Smooth muscle cell (in vitro differentiated cells): ENCODE measurements around the gene MRLN. TPM values are rescaled to one million over a fixed set of nuclear protein-coding genes. Genes with fewer than 3 reads are reported as not detected.

Source experiments
- DNase-seq: peaks from one replicate; lab custom pipeline; 2025; ENCODE audit not compliant: unreplicated experiment; lab: John Stamatoyannopoulos, UW
- H2AFZ ChIP-seq: fragments of 200-600 bp; sonication (generic); 2 replicates; pipeline ENCODE4 v1.6.0; 2016; ENCODE audit warnings: antibody characterized with exemption, low read depth, mild to moderate bottlenecking
- H3F3A ChIP-seq: fragments of 200-600 bp; sonication (generic); 2 replicates; pipeline ENCODE4 v1.6.0; 2017; ENCODE audit warnings: antibody characterized with exemption, low read depth
- H3K27ac ChIP-seq: fragments of 200-600 bp; sonication (generic); 2 replicates; pipeline ENCODE4 v1.5.1; 2016; ENCODE audit warnings: low read depth, mild to moderate bottlenecking
- H3K27me3 ChIP-seq: fragments of 200-600 bp; sonication (generic); 2 replicates; pipeline ENCODE4 v1.6.1; 2016; ENCODE audit warnings: low read depth, mild to moderate bottlenecking
- H3K36me3 ChIP-seq: fragments of 200-600 bp; sonication (generic); 2 replicates; pipeline ENCODE4 v1.5.1; 2016; ENCODE audit warnings: low read depth
- H3K4me1 ChIP-seq: fragments of 200-600 bp; sonication (generic); 2 replicates; pipeline ENCODE4 v1.5.1; 2016; ENCODE audit warnings: low read depth
- H3K4me2 ChIP-seq: fragments of 200-600 bp; sonication (generic); 2 replicates; pipeline ENCODE4 v1.6.0; 2016; ENCODE audit warnings: mild to moderate bottlenecking
- H3K4me3 ChIP-seq: fragments of 200-600 bp; sonication (generic); 2 replicates; pipeline ENCODE4 v1.5.1; 2016; ENCODE audit warnings: mild to moderate bottlenecking
- H3K79me2 ChIP-seq: fragments of 200-600 bp; sonication (generic); 2 replicates; pipeline ENCODE4 v1.6.0; 2016; ENCODE audit warnings: low read depth, mild to moderate bottlenecking
- H3K9ac ChIP-seq: fragments of 200-600 bp; sonication (generic); 2 replicates; pipeline ENCODE4 v1.6.0; 2016; ENCODE audit warnings: low read depth
- H3K9me3 ChIP-seq: fragments of 200-600 bp; sonication (generic); replicated peaks from 2 replicates; pipeline ENCODE4 v1.5.1; 2016; ENCODE audit warnings: low read depth
- H4K20me1 ChIP-seq: fragments of 200-600 bp; sonication (generic); 2 replicates; pipeline ENCODE4 v1.6.0; 2016; ENCODE audit warnings: low read depth
- CTCF ChIP-seq: fragments of 200-600 bp; sonication (generic); IDR thresholded peaks from 2 replicates; pipeline ENCODE4 v1.5.1; 2017; ENCODE audit warnings: borderline replicate concordance, mild to moderate bottlenecking, antibody characterized with exemption; ENCODE audit not compliant: insufficient read depth, poor library complexity, severe bottlenecking
- WGBS: methylation state at CpG from one replicate; pipeline ENCODE4 v1.1.7; 2016; ENCODE audit warnings: low lambda C conversion rate; 5-methylcytosine and 5-hydroxymethylcytosine counted together
- polyA plus RNA-seq: library from polyadenylated mRNA; unstranded; fragments of >200 nt; fragmentation: Nextera tagmentation; extraction: Ambion mirVana; gene quantifications from 2 replicates; pipeline ENCODE4 v1.2.1, GENCODE V29; 2016
- total RNA-seq: library from RNA; depleted of rRNA; stranded (reverse); fragments of >200 nt; gene quantifications from 2 replicates; pipeline ENCODE4 v1.2.3, GENCODE V29; 2014

The MRLN gene
- total and polyA plus RNA-seq, 2 experiments from 2014 or later, result not detected

DNA sequence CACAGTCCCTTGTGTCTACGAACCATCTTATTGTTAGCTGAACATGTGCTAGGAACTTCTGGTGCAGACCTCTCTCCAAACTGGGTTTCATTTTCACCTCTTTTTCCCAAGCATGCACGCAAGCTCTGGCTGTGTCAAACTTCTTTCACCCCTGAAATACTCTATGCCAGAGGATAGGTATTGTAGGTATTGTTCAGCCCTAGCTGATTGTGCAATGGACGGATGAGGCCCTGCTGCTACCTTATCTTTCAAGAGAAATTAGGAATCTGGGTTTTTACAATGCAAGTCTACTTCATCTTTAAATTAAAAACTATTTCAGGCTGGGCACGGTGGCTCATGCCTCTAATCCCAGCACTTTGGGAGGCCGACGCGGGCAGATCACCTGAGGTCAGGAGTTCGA is 28.3 kb upstream of the MRLN start:
- Histone ChIP-seq H4K20me1 (no peaks in the 10 kb centered on the region), H3K9me3 (no peaks in the 10 kb centered on the region), H3K27me3 (no peaks in the 10 kb centered on the region), H3K79me2 (no peaks in the 10 kb centered on the region), H3K9ac (no peak overlapping the region), H3K27ac (no peak overlapping the region), H3K4me2 (no peak overlapping the region), H3K4me3 (no peak overlapping the region), H3K36me3 (no peaks in the 10 kb centered on the region), H2AFZ (no peak overlapping the region), H3F3A (no peaks in the 10 kb centered on the region), H3K4me1 (no peaks in the 10 kb centered on the region)
- TF ChIP-seq CTCF, result no peak
- 76% methylated on average over 8 of the region's 8 CpGs for WGBS
- no peak for DNase-seq

GRCh38 chr10:59779756-59780533 is 26.7 kb upstream of the MRLN start:
- peak overlapping the region; percentile 86 for H3K27ac ChIP-seq
- no peak overlapping the region for H2AFZ ChIP-seq
- TF ChIP-seq CTCF, result no peak

GRCh38 chr10:59774451-59774850 is 21.2 kb upstream of the MRLN start:
- H3K27me3 ChIP-seq, result no peaks in the 10 kb centered on the region
- no peaks in the 10 kb centered on the region for H3K9me3 ChIP-seq
- no peak overlapping the region for H3K27ac ChIP-seq
- no peak overlapping the region for H3K4me2 ChIP-seq
- H3K36me3 ChIP-seq, result no peaks in the 10 kb centered on the region
- H3K9ac ChIP-seq, result no peak overlapping the region
- 91% methylated on average over 6 of the region's 6 CpGs for WGBS
- no peaks in the 10 kb centered on the region for H3K4me1 ChIP-seq
- H4K20me1 ChIP-seq, result no peaks in the 10 kb centered on the region
- H3K4me3 ChIP-seq, result no peak overlapping the region
- H3F3A ChIP-seq, result no peaks in the 10 kb centered on the region
- no peak overlapping the region for H2AFZ ChIP-seq
- DNase-seq, result no peak
- no peaks in the 10 kb centered on the region for H3K79me2 ChIP-seq
- TF ChIP-seq CTCF, result no peak

More at GRCh38 chr10:59779756-59780533, 26.7 kb upstream of the MRLN start:
- Histone ChIP-seq H3K4me2 (peak overlapping the region; percentile 49), H3K4me3 (no peak overlapping the region), H3K4me1 (no peaks in the 10 kb centered on the region), H3K27me3 (no peaks in the 10 kb centered on the region), H3K9ac (peak overlapping the region; percentile 63), H3K36me3 (no peaks in the 10 kb centered on the region), H3K79me2 (no peaks in the 10 kb centered on the region), H3F3A (no peaks in the 10 kb centered on the region), H4K20me1 (no peaks in the 10 kb centered on the region), H3K9me3 (no peaks in the 10 kb centered on the region)
- DNase-seq, result no peak
- WGBS, result 45% methylated on average over 6 of the region's 6 CpGs

DNA sequence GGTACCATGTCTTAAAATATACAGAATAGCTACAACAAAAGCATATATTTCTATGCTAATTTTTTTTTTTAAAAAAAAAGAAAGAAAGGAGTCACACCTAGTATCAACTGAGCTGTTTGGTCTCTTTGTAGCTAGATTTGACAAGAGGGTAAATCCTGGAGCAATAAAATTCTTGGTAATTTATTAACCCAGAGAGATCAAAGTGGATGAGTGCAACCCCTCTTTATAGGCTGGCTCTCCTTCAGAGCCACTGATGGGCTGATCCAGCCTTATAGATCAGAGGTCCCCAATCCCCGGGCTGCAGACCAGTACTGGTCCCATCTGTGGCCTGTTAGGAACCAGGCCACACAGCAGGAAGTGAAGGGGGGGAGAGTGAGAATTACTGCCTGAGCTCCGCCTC is 19.8 kb upstream of the MRLN start:
- WGBS, result 72% methylated on average over 2 of the region's 2 CpGs
- H3K4me1 ChIP-seq, result no peaks in the 10 kb centered on the region
- no peak overlapping the region for H3K27ac ChIP-seq
- no peak for TF ChIP-seq CTCF
- H4K20me1 ChIP-seq, result no peaks in the 10 kb centered on the region
- no peaks in the 10 kb centered on the region for H3K36me3 ChIP-seq
- H3F3A ChIP-seq, result no peaks in the 10 kb centered on the region
- H3K79me2 ChIP-seq, result no peaks in the 10 kb centered on the region
- H3K4me3 ChIP-seq, result no peak overlapping the region
- DNase-seq, result no peak
- H3K9me3 ChIP-seq, result no peaks in the 10 kb centered on the region
- H3K27me3 ChIP-seq, result no peaks in the 10 kb centered on the region
- no peak overlapping the region for H3K4me2 ChIP-seq
- no peak overlapping the region for H3K9ac ChIP-seq
- no peak overlapping the region for H2AFZ ChIP-seq
